H9 (cell line): ENCODE measurements around the gene TMEM220. TPM values are rescaled to one million over a fixed set of nuclear protein-coding genes. Genes with fewer than 3 reads are reported as not detected.

Experiments used
- DNase-seq: peaks from one replicate; pipeline ENCODE4 v3.0.0-alpha.2; 2017
- H2AFZ ChIP-seq: one replicate; pipeline ENCODE4 v1.6.1; 2013; ENCODE audit warnings: mild to moderate bottlenecking, low read length, control low read depth, moderate library complexity
- H2AK5ac ChIP-seq: 2 replicates; pipeline ENCODE4 v1.6.1; 2013; ENCODE audit warnings: low read length, control low read depth, mixed read lengths; ENCODE audit not compliant: insufficient read length
- H2BK120ac ChIP-seq: one replicate; pipeline ENCODE4 v1.6.1; 2013; ENCODE audit warnings: low read depth, mild to moderate bottlenecking, low read length, control low read depth, inconsistent platforms; ENCODE audit not compliant: poor library complexity, severe bottlenecking
- H2BK12ac ChIP-seq: 2 replicates; pipeline ENCODE4 v1.6.1; 2013; ENCODE audit warnings: low read length, control low read depth, mixed read lengths, low read depth; ENCODE audit not compliant: insufficient read length
- H2BK15ac ChIP-seq: 2 replicates; pipeline ENCODE4 v1.6.1; 2013; ENCODE audit warnings: low read depth, low read length, control low read depth
- H2BK20ac ChIP-seq: one replicate; pipeline ENCODE4 v1.6.1; 2013; ENCODE audit warnings: low read depth, mild to moderate bottlenecking, low read length, control low read depth, inconsistent platforms; ENCODE audit not compliant: poor library complexity, severe bottlenecking
- H2BK5ac ChIP-seq: 2 replicates; pipeline ENCODE4 v1.6.1; 2013; ENCODE audit warnings: low read length, control low read depth, mixed read lengths; ENCODE audit not compliant: insufficient read length
- H3K14ac ChIP-seq: 2 replicates; pipeline ENCODE4 v1.6.1; 2013; ENCODE audit warnings: low read length, control low read depth; ENCODE audit not compliant: insufficient read depth
- H3K18ac ChIP-seq: 2 replicates; pipeline ENCODE4 v1.6.1; 2013; ENCODE audit warnings: low read depth, mild to moderate bottlenecking, mixed read lengths, low read length, control low read depth; ENCODE audit not compliant: insufficient read length
- H3K23ac ChIP-seq: 2 replicates; pipeline ENCODE4 v1.6.1; 2013; ENCODE audit warnings: low read length, control low read depth, mixed read lengths, low read depth; ENCODE audit not compliant: insufficient read length
- H3K23me2 ChIP-seq: 2 replicates; pipeline ENCODE4 v1.6.1; 2013; ENCODE audit warnings: low read depth, mild to moderate bottlenecking, mixed read lengths, low read length, control low read depth; ENCODE audit not compliant: insufficient read length, poor library complexity, severe bottlenecking
- H3K27ac ChIP-seq: 2 replicates; pipeline ENCODE4 v1.5.1; 2013; ENCODE audit warnings: low read length, control low read depth, mixed read lengths, low read depth; ENCODE audit not compliant: insufficient read length
- H3K27me3 ChIP-seq: 2 replicates; pipeline ENCODE4 v1.6.1; 2013; ENCODE audit warnings: low read length, control low read depth, inconsistent platforms; ENCODE audit not compliant: insufficient read depth
- H3K4ac ChIP-seq: 2 replicates; pipeline ENCODE4 v1.6.1; 2013; ENCODE audit warnings: low read depth, mild to moderate bottlenecking, control low read depth, inconsistent platforms, low read length, moderate library complexity
- H3K4me1 ChIP-seq: 2 replicates; pipeline ENCODE4 v1.6.1; 2013; ENCODE audit warnings: low read length, control low read depth, inconsistent platforms; ENCODE audit not compliant: insufficient read depth
- H3K4me2 ChIP-seq: 2 replicates; pipeline ENCODE4 v1.6.1; 2013; ENCODE audit warnings: low read length, control low read depth, mixed read lengths; ENCODE audit not compliant: insufficient read length, insufficient read depth
- H3K56ac ChIP-seq: 2 replicates; pipeline ENCODE4 v1.6.1; 2013; ENCODE audit warnings: low read depth, mild to moderate bottlenecking, mixed read lengths, low read length, control low read depth; ENCODE audit not compliant: insufficient read length
- H3K79me1 ChIP-seq: 2 replicates; pipeline ENCODE4 v1.6.1; 2013; ENCODE audit warnings: low read depth, mild to moderate bottlenecking, moderate library complexity, low read length, control low read depth, inconsistent platforms; ENCODE audit not compliant: insufficient read depth, poor library complexity, severe bottlenecking
- H3K79me2 ChIP-seq: 2 replicates; pipeline ENCODE4 v1.6.1; 2013; ENCODE audit warnings: low read length, control low read depth, inconsistent platforms; ENCODE audit not compliant: insufficient read depth
- H3K9ac ChIP-seq: 2 replicates; pipeline ENCODE4 v1.6.1; 2013; ENCODE audit warnings: low read length, control low read depth, mixed read lengths; ENCODE audit not compliant: insufficient read length; ENCODE audit errors: extremely low read depth
- H3K9me3 ChIP-seq: one replicate; pipeline ENCODE4 v1.6.1; 2013; ENCODE audit warnings: low read depth, low read length, inconsistent platforms; ENCODE audit not compliant: control insufficient read depth
- H3T11ph ChIP-seq: one replicate; pipeline ENCODE4 v1.6.1; 2013; ENCODE audit warnings: mild to moderate bottlenecking, low read length, control low read depth, inconsistent platforms
- H4K20me1 ChIP-seq: one replicate; pipeline ENCODE4 v1.6.1; 2013; ENCODE audit not compliant: control insufficient read depth, insufficient read length, insufficient read depth
- H4K5ac ChIP-seq: 2 replicates; pipeline ENCODE4 v1.6.1; 2013; ENCODE audit warnings: low read depth, mild to moderate bottlenecking, mixed read lengths, low read length, control low read depth; ENCODE audit not compliant: insufficient read length
- H4K8ac ChIP-seq: replicated peaks from 2 replicates; pipeline ENCODE4 v1.6.1; 2013; ENCODE audit warnings: low read length, control low read depth, mixed read lengths, low read depth; ENCODE audit not compliant: insufficient read length
- H4K91ac ChIP-seq: 2 replicates; pipeline ENCODE4 v1.6.1; 2013; ENCODE audit warnings: low read depth, mild to moderate bottlenecking, moderate library complexity, mixed read lengths, low read length, control low read depth; ENCODE audit not compliant: insufficient read length
- H3K27ac Mint-ChIP-seq, 3 experiments: 2 replicates in 2 of 3; 3 replicates in 1 of 3; pipeline ENCODE4 v1.8.0; 2020 to 2021; ENCODE audit warnings: mixed read lengths in 3 of 3, mild to moderate bottlenecking in 1 of 3, moderate library complexity in 1 of 3
- H3K27me3 Mint-ChIP-seq: 2 replicates; pipeline ENCODE4 v1.8.0; 2021; ENCODE audit warnings: low read depth, mild to moderate bottlenecking, moderate library complexity, mixed read lengths
- H3K36me3 Mint-ChIP-seq, 3 experiments: 2 replicates in 2 of 3; 3 replicates in 1 of 3; pipeline ENCODE4 v1.8.0; 2020 to 2021; ENCODE audit warnings: low read depth in 3 of 3, mixed read lengths in 3 of 3; ENCODE audit not compliant: insufficient read depth in 1 of 3
- H3K4me1 Mint-ChIP-seq, 2 experiments: 2 replicates each; pipeline ENCODE4 v1.8.0; 2020; ENCODE audit warnings: mixed read lengths in 2 of 2
- H3K4me3 Mint-ChIP-seq, 2 experiments: 2 replicates in 1 of 2; 3 replicates in 1 of 2; pipeline ENCODE4 v1.8.0; 2020 to 2021; ENCODE audit warnings: mild to moderate bottlenecking in 2 of 2, mixed read lengths in 2 of 2, moderate library complexity in 1 of 2
- H3K9me3 Mint-ChIP-seq, 2 experiments: 2 replicates in 1 of 2; 3 replicates in 1 of 2; pipeline ENCODE4 v1.8.0; 2020; ENCODE audit warnings: mild to moderate bottlenecking in 2 of 2, mixed read lengths in 2 of 2, moderate library complexity in 1 of 2
- WGBS: extraction: QIAGEN DNeasy Blood & Tissue Kit; methylation state at CpG from one replicate; pipeline ENCODE4 v1.1.7; 2013; ENCODE audit warnings: missing lambda C conversion rate, low lambda C conversion rate, mixed read lengths; ENCODE audit not compliant: insufficient read length; ENCODE audit errors: extremely low coverage; 5-methylcytosine and 5-hydroxymethylcytosine counted together
- total RNA-seq: library from RNA; stranded (reverse); gene quantifications from 2 replicates; pipeline ENCODE4 v1.2.1, GENCODE V29; 2021
- TF ChIP-seq, protein P1 (sequence below): fragments of 200-600 bp; sonication (generic); conservative IDR thresholded peaks from 3 replicates; pipeline ENCODE4 v1.8.0; 2021; ENCODE audit warnings: antibody characterized with exemption, mild to moderate bottlenecking

The TMEM220 gene
- total RNA-seq, 1 experiment from 2014 or later, result 6.1 TPM

- Histone ChIP-seq H3K14ac (no peak overlapping the region), H4K20me1 (no peaks in the 10 kb centered on the region), H3K4me1 (no peaks in the 10 kb centered on the region)
These were observed 16.5 kb downstream of the TMEM220 start for GRCh38 chr17:10713318-10713717.

More at GRCh38 chr17:10713318-10713717, 16.5 kb downstream of the TMEM220 start:
- no peak overlapping the region for H2BK5ac ChIP-seq
- WGBS, result no CpG with 5 or more reads among the region's 2 CpGs
- no peak overlapping the region for H3K4me3 Mint-ChIP-seq
- H3K9me3 Mint-ChIP-seq, result no peaks in the 10 kb centered on the region
- H3K27ac Mint-ChIP-seq, result no peak overlapping the region
- peaks cover 0 to 31% (median 22%) of the 10 kb centered on the region in 3 experiments; a peak in 5 of 7 replicates for H3K36me3 Mint-ChIP-seq
- DNase-seq, result no peak
- H4K5ac ChIP-seq, result no peak overlapping the region
- H3K27me3 Mint-ChIP-seq, result no peaks in the 10 kb centered on the region
- no peaks in the 10 kb centered on the region for H3K9me3 ChIP-seq
- H3K27me3 ChIP-seq, result no peaks in the 10 kb centered on the region
- no peak overlapping the region for H2BK20ac ChIP-seq
- H3K27ac ChIP-seq, result no peak overlapping the region
- no peak overlapping the region for H3K9ac ChIP-seq
- no peak overlapping the region for H4K8ac ChIP-seq
- H3K4ac ChIP-seq, result no peak overlapping the region
- no peak overlapping the region for H3K23ac ChIP-seq
- H3K4me1 Mint-ChIP-seq, result no peaks in the 10 kb centered on the region
- no peak overlapping the region for H3K4me2 ChIP-seq
- H3T11ph ChIP-seq, result no peak overlapping the region
- H3K56ac ChIP-seq, result no peak overlapping the region
- no peak overlapping the region for H2AFZ ChIP-seq
- no peak overlapping the region for H2BK120ac ChIP-seq
- H3K18ac ChIP-seq, result no peak overlapping the region
- no peak overlapping the region for H2BK12ac ChIP-seq
- TF ChIP-seq, protein P1, sequence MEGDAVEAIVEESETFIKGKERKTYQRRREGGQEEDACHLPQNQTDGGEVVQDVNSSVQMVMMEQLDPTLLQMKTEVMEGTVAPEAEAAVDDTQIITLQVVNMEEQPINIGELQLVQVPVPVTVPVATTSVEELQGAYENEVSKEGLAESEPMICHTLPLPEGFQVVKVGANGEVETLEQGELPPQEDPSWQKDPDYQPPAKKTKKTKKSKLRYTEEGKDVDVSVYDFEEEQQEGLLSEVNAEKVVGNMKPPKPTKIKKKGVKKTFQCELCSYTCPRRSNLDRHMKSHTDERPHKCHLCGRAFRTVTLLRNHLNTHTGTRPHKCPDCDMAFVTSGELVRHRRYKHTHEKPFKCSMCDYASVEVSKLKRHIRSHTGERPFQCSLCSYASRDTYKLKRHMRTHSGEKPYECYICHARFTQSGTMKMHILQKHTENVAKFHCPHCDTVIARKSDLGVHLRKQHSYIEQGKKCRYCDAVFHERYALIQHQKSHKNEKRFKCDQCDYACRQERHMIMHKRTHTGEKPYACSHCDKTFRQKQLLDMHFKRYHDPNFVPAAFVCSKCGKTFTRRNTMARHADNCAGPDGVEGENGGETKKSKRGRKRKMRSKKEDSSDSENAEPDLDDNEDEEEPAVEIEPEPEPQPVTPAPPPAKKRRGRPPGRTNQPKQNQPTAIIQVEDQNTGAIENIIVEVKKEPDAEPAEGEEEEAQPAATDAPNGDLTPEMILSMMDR, result no peak
- no peak overlapping the region for H2AK5ac ChIP-seq
- no peaks in the 10 kb centered on the region for H3K79me2 ChIP-seq
- no peaks in the 10 kb centered on the region for H3K79me1 ChIP-seq
- no peaks in the 10 kb centered on the region for H3K23me2 ChIP-seq
- H2BK15ac ChIP-seq, result no peak overlapping the region
- H4K91ac ChIP-seq, result no peak overlapping the region
